ENCODE data around the gene MTUS2.

MTUS2 gene

DNA sequence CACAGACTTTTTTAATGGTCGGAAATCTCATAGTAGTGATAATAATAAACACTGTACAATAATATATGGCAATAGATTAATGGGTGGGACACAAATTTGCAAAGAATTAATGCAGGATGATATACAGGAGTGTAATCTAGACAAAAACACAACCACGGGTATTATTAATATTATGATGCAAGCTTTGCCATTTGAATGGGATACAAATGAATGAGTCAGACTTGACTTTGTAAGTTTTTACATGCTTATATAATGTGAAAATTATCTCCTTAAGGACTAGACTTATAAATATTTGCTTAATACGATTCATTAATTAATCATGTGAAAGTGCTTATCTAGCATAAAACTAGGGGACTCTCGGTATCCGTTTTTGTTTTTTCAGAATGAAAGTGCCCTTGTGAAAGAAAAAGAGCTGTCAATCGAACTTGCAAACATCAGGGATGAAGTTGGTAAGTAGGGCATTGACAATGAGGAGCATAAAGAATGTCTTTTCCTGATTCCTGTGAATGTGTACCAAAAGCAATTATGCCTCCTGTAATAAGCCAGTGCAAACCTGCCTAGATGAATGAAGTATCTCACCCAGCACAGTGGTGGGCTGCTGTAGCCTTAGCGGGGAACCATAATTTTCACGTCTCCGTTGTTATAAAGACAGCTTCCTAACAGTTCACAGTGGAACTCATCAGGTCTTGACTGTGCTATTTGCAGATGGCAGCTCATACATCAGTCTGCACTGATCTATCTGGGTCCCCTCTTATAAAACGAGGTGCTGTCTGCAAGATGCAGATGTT, 619.7 kb downstream of the MTUS2 start:
- no peak for TF ChIP-seq CTCF (IDR thresholded peaks at IDR 0.05)

- no peak for TF ChIP-seq CTCF (IDR thresholded peaks at IDR 0.05)
Measured at GRCh38 chr13:29441306-29441705, 621.2 kb downstream of the MTUS2 start.

- no peak for TF ChIP-seq CTCF (IDR thresholded peaks at IDR 0.05)
Measured at GRCh38 chr13:29446016-29446415, 625.9 kb downstream of the MTUS2 start.

- TF ChIP-seq CTCF (IDR thresholded peaks at IDR 0.05) = no peak
Measured at GRCh38 chr13:29448174-29448573, 628.0 kb downstream of the MTUS2 start.

DNA sequence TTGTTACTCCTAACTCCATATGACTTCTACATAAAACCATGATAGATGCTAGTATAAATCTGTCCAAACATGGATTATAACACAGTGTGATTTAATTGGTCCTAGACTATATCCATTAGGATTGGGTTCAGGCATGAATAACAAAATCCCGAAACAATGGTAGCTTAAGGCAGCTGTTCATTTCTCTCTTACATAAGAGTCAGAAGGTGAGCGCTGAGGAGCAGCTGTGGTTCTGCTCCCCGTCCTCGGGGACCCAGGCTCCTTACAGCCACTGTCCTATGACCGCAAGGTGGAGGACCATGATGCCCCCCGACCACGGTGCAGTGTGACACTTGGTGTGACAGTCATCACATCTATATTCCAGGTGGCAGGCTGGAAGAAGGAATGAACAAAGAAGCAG, 629.6 kb downstream of the MTUS2 start:
- TF ChIP-seq CTCF (IDR thresholded peaks at IDR 0.05) = no peak

DNA sequence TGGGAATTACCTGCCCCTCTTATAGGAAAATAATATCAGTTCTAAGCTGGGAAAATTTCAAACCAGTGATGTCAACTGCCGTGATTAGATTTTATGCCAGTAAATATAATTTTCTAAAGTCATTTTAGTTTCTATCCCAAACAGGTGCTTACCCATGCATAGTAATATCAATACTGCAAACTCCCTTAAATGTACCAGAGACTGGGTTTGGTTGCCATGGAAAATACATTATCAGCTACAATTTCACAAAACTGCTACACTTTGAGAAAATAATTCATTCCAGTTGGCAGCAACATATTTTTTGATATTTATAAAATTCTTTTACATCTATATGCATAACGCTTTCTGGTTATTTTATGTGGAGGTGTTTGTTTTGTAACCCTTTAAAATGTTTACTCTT, 631.8 kb downstream of the MTUS2 start:
- TF ChIP-seq CTCF (IDR thresholded peaks at IDR 0.05) = no peak

DNA sequence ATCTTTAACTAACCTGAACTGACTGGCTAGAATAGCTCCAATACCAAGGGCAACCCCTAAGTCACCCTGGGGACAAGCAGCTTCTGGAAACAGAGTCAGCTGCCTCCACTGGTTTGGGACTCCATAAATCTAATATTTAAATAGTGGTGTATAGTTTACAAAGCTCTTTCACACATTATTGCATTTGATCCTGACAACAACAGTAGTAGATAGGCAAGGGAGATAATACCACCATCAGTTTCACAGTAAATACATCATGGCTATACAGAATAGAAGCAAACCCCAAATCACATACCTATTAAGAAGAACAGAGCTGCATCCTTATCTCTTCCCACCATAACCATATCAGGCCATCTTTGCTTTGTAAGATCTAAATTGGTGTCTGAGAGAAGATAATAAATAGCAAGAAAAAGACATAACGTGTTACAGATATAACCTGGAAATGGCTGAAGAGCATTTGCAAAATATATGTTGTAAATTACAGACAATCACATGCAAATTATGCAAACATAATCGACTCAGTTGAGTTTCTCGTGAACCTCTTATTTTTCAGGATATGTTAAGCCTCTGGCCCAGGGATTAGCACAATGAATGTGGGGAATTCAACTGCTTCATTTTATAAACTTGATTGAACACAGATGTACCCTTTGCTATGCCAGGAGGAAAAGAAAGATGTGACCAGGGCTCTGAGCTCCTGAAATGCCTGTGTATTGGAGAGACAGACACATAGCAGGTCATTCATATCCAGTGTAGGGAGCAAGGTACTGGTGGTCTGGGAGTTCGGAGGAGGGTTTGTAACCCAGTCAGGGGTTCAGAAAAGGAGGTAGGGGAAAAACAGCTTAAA, 632.9 kb downstream of the MTUS2 start:
- no peak for TF ChIP-seq CTCF (IDR thresholded peaks at IDR 0.05)
